Measurements from ENCODE around the gene FMNL2.

GRCh38 chr2:152629202-152629601 lies 294.2 kb downstream of the FMNL2 start:
- TF ChIP-seq POLR2A (IDR thresholded peaks at IDR 0.05), result no peak
- TF ChIP-seq POLR2AphosphoS5 (IDR thresholded peaks at IDR 0.05), result no peak
- TF ChIP-seq CTCF (IDR thresholded peaks at IDR 0.05), result no peak
